Hematopoietic multipotent progenitor cell treated with erythropoietin and hydrocortisone succinate and interleukin-3 and kit ligand, for 4 days (in vitro differentiated cells): Measurements from ENCODE around the gene ACTG1.
A peak's percentile ranks its signal among the peaks of the same experiment; 100 is the strongest.

Experiments used
- DNase-seq: peaks from one replicate; pipeline ENCODE4 v3.0.0-alpha.2; 2015

Gene ACTG1

GRCh38 chr17:81544281-81544974, 31.8 kb upstream of the ACTG1 start:
- DNase-seq: no peak

GRCh38 chr17:81543756-81544155, 31.2 kb upstream of the ACTG1 start:
- no peak for DNase-seq

GRCh38 chr17:81543339-81543675, 30.7 kb upstream of the ACTG1 start:
- DNase-seq: no peak

GRCh38 chr17:81542431-81543338, 30.1 kb upstream of the ACTG1 start:
- DNase-seq: no peak

- no peak for DNase-seq
Measured at GRCh38 chr17:81541123-81541522, 28.5 kb upstream of the ACTG1 start.

- no peak for DNase-seq
Measured at GRCh38 chr17:81540676-81541027, 28.1 kb upstream of the ACTG1 start.

- no peak for DNase-seq
Measured at GRCh38 chr17:81539961-81540675, 27.5 kb upstream of the ACTG1 start.

GRCh38 chr17:81539571-81539900, 26.9 kb upstream of the ACTG1 start:
- DNase-seq: no peak

GRCh38 chr17:81538651-81539570, 26.3 kb upstream of the ACTG1 start:
- no peak for DNase-seq

- no peak for DNase-seq
Measured at GRCh38 chr17:81537856-81538555, 25.4 kb upstream of the ACTG1 start.

GRCh38 chr17:81537343-81537855, 24.8 kb upstream of the ACTG1 start:
- DNase-seq: peak; percentile 65

- peak; percentile 64 for DNase-seq
Measured at GRCh38 chr17:81536299-81537290, 24.0 kb upstream of the ACTG1 start.

- DNase-seq: no peak
Measured at GRCh38 chr17:81535480-81536298, 23.1 kb upstream of the ACTG1 start.

- DNase-seq: no peak
Measured at GRCh38 chr17:81535007-81535328, 22.4 kb upstream of the ACTG1 start.

- no peak for DNase-seq
Measured at GRCh38 chr17:81534157-81535006, 21.8 kb upstream of the ACTG1 start.

- no peak for DNase-seq
Measured at GRCh38 chr17:81533339-81534141, 20.9 kb upstream of the ACTG1 start.

GRCh38 chr17:81532490-81533287, 20.1 kb upstream of the ACTG1 start:
- no peak for DNase-seq
